HTR-8/SVneo (cell line): ENCODE measurements around the gene EIF4G3.
"Not testable (repeated sequence)": the region's sequence is repeated elsewhere in the genome, so short reads cannot be mapped to it uniquely, and the experiment has no call there.

Experiments
- DNase-seq: peaks from one replicate; pipeline ENCODE4 v3.0.0; 2011; ENCODE audit warnings: low spot score, mixed read lengths; ENCODE audit not compliant: insufficient read length
- FAIRE-seq: peaks from 2 replicates; lab custom pipeline; 2011; peaks lifted over from hg19 to GRCh38; lab: Jason Lieb, UNC

Gene EIF4G3

DNA sequence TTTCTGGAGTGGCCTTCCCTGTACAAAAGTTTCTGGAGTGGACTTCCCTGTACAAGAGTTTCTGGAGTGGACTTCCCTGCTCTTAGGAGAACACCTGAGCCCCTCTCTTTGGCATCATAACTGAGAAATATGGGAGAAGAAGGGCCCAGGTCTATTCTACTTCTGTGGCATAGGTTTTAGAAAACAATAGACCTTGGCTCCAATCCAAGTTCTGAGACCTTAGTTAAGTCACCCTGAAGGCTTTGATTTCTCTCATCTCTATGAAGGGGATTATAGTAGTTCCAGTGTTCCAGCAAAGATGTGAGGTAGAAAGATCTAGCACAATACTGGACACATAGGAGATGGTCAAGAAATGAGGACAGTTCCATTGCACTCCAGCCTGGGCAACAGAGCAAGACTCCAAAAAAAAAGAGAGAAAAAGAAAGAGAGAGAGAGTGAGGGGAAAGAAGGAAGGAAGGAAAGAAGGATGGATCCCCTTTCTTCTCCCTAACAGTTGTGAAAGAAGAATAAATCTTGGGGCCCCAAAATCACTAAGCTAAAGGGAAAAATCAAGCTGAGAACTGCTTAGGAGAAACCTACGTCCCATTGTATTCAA lies 13.3 kb upstream of the EIF4G3 start:
- DNase-seq (no peak), FAIRE-seq (no peak)

DNA sequence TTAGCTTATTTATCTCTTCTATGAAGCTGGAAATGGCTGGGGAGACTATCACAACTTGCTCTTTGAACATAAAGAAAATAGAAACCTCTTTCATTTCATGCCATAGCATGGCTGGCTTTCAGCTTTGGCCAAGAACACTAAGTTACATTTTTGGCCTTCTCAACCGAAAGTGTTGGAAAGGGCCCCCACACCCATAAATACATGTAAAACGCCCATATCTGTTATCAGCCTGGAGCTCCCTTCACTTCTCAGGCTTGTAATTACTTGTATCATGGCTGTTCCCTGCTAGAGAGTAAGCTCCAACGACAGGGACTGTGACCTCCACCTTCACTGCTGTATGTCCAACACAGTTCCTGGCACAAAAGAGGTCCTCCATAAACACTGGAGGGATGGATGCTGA lies 12.7 kb upstream of the EIF4G3 start:
- DNase-seq = no peak

DNA sequence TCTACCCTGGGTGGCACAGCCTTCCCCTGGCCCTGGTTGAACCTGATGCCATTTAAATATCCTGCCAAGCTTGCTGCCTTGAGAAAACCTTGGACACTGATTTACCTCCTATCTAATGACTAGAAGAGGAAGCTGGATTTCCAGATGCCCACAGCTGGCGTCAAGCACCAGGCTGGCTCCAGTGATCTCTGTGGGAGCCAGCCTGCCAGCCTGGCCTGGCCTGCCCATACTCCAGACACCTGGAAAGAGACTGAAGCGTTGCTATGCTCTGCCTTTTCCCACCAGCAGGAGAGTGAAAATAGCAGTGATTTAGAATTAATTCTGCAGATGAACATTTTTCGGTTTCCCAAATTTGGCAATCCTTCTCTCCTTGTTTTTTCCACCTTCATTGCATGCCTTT lies 11.5 kb upstream of the EIF4G3 start:
- DNase-seq (no peak), FAIRE-seq (no peak)

More for the DNA sequence above, 12.7 kb upstream of the EIF4G3 start:
- no peak for FAIRE-seq

DNA sequence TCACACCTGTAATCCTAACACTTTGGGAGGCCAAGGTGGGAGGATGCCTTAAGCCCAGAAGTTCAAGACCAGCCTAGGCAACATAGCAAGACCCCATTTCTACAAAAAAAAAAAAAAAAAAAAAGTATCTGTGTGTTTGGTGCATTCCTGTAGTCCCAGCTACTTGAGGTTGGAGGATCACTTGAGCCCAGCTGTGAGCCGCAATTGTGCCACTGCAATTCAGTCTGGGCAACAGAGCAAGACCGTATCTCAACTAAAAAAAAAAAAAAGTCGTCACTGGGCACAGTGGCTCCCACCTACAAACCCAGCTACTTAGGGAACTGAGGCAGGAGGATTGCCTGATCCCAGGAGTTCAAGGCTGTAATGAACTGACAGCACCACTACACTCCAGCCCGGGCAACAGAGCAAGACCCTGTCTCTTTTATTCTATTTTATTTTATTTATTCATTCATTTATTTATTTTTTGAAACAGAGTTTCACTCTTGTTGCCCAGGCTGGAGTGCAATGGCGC lies 8.6 kb upstream of the EIF4G3 start:
- FAIRE-seq (no peak), DNase-seq (no peak)

DNA sequence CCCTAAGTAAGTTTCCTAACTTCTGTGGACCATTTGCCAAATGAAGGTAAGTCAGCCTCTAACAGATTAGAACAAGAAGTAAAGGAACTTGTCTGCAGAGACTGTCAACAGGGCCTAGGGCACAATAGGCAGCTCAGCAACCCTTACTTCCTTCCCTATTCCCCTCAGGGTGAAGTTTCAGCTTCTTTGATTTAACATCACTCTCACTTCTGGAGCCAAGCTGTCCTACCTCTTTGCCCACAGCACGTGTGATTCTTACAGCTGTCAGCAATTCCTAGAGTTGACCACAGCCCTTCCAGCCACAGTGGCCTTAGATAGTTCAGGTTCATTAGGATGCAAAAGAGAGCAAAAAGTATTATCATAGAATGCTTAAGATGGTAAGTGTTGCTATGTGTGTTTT lies 7.6 kb upstream of the EIF4G3 start:
- no peak for FAIRE-seq
- DNase-seq = no peak

DNA sequence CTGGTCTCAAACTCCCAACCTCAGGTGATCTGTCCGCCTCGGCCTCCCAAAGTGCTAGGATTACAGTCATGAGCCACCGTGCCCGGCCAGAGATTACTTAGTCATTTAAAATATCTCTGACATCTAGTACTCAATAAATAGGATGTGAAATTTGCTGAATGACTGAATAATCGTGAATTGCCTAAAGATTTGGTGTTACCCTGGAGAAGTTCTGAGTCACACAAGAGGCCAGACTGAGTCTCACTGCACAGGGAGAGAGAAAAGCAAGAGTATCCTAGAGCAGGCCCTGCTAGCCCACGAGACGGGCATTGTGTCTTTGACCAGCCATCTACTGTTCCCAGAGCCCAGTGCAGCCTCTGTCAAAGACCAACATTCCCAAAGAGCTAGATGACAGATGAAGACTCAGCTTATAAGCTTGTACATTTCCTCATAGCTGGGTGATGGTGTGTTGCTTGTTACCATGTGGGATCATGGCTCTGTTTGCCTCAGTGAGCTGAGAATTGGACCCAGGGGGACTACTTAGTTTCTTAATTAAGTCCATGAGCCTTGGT lies 5.6 kb upstream of the EIF4G3 start:
- FAIRE-seq (no peak), DNase-seq (no peak)

DNA sequence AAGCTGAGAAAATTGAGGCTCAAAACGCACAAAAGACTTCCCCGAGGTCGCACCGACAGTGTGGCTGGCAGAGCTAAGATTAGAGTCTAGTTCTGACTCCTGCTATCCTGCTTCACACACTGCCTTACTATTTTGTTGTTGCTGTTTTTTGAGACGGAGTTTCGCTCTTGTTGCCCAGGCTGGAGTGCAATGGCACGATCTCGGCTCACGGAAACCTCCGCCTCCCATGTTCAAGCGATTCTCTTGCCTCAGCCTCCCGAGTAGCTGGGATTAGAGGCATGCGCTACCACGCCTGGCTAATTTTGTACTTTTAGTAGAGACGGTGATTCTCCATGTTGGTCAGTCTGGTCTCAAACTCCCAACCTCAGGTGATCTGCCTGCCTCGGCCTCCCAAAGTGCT lies 1.6 kb upstream of the EIF4G3 start:
- DNase-seq = not testable (repeated sequence)

DNA sequence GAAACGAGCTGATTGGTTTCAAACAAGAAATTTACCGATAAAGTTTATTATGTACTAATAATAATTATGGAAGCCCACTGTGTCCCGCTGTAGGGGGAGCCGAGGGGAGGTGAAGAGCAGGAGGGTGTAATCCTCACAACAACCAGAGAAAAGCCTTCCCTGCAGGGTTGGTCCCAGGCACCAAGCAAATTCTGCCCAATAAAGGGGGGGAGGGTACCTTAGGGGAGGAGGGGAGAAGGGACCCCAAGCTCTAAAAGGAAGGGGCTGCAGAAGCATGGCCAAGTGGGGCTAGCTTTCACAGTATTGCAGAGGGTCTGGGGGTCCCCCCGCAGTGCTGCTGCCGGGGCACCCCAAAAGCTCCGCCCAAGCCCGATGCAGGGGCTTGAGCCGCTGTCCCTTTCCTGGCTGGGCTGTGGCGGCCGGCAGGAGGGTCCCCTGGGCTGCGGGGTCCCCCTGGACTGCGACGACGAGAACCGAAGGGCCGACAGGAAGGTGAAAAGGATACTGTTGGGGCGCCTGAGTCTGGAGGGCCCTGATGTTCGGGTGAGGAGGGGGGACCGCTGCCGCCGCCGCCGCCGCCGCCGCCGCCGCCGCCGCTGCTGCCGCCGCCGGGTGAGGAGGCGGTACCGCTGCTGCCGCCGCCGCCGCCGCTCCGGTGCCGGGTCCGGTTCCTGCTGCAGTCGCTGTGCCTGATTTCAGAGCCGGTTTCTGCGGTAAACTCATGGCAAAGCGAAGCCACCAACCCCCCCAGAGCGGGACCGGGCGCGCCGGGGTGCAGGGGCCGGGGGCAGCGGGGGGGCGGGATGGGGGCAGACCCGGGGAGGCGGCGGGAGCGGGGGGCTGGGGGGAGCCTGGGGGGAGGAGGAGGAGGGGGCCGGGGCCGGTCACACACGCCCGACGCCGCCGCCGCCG lies 771 bp downstream of the EIF4G3 start:
- FAIRE-seq (no peak), DNase-seq (no peak)

More for the DNA sequence above, 1.6 kb upstream of the EIF4G3 start:
- not testable (repeated sequence) for FAIRE-seq

DNA sequence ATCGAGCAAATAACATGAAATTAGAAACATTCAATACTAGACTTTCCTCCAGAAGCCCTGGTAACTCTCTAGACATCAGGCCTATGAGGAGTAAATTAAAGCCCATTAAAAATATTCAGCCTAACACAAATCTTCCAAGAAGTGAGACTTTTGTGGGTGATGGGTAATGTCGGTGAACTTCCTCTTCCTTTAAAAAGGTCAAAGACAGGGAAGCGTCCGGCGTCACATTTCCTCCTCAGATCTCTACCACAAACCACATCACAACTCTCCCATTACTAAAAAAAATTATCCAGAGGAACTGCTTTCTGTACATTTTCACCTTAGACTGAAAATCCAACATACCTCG lies 1.4 kb downstream of the EIF4G3 start:
- no peak for FAIRE-seq
- DNase-seq = no peak

DNA sequence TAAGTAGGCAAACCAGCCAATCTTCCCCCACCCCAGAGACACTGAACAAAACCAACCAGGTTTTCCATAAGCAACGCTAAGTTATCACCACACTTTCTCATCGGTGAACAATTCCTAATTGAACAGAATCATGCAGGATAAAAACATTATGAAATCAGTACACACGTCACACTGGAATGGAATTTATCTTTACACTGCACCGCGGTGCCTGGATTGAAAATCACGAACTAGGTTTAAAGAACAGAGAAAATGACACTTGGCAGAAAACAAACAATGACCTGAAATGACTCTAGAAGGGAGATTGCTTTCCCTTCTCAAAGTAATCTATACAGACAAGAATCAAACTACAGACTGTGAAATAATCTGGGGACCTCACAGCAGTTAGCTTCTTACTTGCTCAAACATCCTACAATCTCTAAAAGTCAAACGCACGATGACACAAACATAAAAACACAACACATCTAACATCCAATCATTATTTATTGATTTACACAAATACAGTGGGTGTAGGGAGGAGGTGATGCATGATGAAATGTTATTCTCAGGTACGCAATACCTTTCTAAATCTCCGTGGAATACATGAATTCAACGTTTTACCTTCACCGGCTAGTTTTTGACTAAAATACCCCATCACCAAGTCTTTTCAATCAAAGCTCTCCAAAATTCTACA lies 1.9 kb downstream of the EIF4G3 start:
- DNase-seq = no peak

DNA sequence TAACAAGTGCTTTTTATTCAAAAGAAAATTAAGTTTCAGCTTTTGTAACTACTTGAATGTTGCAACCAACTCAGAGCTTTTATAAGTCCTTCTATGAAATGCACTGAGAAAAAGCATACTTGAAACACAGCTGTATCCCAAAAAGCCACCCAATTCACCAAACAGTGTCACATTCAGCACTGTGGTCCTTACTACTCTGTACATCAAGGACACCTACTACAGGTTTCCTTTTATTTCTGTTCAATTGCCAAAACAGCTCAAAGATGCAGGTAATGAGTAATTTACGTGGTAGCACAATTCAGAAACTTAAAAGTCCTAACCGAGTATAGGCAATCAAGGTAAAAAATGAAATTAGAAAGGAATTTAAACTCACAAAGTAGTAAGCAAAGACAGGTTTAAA lies 2.5 kb downstream of the EIF4G3 start:
- DNase-seq (no peak), FAIRE-seq (no peak)

More for the DNA sequence above, 1.9 kb downstream of the EIF4G3 start:
- FAIRE-seq = no peak

DNA sequence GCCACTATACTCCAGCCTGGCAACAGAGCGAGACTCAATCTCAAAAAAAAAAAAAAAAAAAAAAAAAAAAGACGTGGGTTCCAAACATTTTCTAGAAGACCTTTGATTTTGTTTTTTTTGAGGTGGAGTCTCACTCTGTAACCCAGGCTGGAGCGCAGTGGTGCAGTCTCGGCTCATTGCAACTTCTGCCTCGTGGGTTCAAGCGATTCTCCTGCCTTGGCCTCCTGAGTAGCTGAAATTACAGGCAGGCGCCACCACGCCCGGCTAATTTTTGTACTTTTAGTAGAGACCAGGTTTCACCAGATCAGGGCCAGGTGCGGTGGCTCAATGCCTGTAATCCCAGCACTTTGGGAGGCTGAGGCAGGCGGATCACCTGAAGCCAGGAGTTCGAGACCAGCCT lies 3.6 kb downstream of the EIF4G3 start:
- DNase-seq, FAIRE-seq: not testable (repeated sequence)

DNA sequence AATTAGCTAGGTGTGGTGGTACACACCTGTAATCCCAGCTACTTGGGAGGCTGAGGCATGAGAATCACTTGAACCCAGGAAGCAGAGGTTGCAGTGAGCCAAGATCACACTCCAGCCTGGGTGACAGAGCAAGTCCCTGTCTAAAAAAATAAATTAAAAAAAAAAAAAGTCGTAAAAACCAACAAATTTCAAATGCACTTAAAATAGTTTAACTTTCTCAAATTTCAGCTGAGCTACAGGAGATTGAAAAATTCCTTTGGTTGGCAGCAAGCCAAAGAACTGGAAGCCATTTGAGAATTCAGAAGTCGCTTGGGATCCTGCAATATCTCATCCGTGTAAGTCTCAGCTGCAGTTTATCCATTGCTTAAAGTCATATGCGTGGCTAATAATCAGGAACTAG lies 5.9 kb downstream of the EIF4G3 start:
- not testable (repeated sequence) for FAIRE-seq, DNase-seq

DNA sequence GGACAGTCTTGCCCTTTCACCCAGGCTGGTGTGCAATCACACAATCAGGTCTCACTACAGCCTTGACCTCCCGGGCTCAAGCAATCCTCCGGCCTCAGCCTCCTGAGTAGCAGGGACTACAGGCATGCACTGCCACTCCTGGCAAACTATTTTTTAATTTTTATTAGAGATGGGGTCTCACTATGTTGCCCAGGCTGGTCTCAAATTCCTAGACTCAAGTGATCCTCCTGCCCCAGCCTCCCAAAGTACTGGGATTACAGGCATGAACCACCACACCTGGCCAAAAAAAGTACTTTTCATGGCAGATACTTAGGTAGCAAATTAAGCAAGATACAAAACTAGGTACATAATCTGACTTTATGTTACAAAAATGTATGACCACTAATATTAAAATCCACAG lies 8.3 kb downstream of the EIF4G3 start:
- no peak for FAIRE-seq

DNA sequence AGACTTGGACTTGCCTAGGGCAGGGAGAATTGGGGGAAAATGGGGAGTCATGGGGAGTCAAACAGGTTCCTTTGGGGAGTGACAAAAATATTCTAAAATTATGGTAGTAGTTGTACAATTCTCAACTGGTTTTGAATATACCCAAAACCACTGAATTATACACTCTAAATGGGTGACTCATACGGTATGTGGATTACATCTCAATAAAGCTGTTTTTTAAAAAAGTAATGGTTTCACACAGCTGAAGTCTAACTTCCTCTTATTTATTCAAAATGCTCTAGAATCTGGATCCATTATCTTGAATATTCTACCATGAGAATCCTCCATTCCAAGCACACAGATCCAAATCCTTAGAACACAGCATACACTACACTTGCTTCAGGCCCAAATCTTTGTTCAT lies 11.1 kb downstream of the EIF4G3 start:
- FAIRE-seq (no peak), DNase-seq (no peak)

More for the DNA sequence above, 8.3 kb downstream of the EIF4G3 start:
- DNase-seq = no peak

DNA sequence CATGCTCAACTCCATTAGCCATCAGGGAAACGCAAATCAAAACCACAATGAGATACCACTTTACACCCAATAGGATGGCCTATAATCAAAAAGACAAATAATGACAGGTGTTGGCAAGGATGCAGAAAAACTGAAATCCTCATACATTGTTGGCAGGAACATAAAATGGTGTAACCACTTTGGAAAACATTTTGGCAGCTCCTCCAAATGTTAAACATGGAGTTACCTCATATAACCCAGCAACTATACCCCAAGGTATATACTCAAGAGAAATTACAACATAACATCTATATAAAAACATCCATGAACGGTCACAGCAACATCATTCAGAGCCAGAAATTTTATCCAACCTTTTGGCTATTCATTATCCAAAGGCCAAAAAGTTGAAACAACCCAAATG lies 11.6 kb downstream of the EIF4G3 start:
- DNase-seq (no peak), FAIRE-seq (no peak)

DNA sequence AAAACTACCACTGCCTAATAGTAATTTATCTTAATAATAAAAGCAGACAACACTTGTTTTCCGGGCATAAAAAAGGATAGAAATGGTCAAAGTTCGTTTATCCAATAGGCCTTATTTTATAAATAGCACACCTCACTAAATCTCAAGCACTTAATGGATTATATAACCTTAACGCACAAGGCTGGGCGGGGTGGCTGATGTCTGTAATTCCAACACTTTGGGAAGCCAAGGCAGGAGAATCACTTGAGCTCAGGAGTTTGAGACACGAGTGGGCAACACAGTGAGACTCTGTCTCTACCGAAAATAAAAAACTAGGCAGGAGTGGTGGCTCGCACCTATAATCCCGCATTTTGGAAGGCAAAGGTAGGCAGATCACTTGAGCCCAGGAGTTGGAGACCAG lies 12.4 kb downstream of the EIF4G3 start:
- DNase-seq = no peak
- no peak for FAIRE-seq

DNA sequence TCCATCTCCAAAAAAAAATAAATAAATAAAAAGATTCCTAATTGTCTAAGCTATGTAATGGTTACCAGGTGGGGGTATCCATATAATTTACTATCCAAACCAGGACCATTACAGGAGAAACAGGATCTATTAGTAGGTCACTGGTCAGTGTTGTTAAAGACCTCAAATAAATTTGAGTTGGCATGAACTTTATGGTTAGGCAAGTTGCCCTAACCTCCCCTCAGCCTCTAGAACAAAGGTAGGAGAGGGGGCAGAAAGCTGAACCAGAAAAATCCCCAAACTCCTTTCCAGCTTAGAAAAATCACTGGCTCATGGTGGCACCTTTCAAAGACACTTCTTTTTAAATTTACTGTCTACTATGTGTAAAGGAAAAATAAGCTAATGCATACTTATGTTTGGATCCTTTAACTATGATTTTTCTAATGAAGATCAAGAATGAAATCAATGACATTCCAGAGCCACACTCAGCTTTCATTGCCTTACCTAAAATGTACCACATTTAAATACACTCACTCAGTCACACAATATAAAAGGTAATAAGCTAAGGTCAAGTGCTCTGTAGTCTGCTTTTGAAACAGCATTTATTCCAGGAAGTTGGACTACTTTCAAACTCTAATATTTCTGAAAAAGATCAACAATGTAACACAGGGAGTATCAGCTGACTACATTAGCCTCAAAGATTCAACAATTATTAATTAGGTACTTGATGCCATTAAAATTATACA lies 13.8 kb downstream of the EIF4G3 start:
- FAIRE-seq = no peak

DNA sequence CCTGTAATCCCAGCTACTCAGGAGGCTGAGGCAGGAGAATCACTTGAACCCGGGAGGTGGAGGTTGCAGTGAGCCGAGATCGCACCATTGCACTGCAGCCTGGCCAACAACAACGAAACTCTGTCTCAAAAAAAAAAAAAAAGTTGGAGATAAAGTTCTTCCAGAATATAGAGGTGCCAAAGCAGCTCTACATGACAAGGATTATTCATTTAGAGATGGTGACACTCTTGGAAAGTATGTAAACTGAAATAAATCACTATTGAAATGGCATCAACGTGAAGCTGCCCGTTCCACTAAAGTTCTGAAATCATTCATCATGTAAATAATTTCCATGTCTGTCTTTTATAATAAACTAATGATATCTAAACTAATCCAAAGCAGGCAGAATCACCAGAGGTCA lies 14.9 kb downstream of the EIF4G3 start:
- no peak for FAIRE-seq

More for the DNA sequence above, 13.8 kb downstream of the EIF4G3 start:
- no peak for DNase-seq

DNA sequence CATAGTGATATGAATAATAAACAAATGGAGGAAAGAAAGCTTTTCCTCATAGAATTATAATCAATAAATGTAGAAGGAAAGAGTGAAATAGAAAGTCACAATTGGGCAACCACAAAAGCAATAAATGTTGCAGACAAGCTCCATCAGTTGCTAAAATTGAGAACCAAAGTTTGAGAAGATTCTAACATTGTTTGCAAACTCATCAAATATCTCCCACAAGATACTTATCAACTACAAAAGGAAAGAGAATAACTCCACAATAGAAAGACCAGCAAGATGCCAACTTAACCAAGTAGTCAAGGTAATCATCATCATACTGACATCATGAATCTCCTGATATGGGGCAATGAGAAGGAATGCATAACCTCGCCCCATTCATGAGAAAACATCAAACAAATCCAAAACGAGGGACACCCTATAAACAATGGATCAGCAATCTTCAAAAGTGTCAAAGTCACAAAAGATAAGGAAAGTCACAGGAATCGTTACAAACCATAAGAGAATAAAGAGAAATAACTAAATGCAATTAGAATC lies 16.4 kb downstream of the EIF4G3 start:
- DNase-seq (no peak), FAIRE-seq (no peak)

More for the DNA sequence above, 14.9 kb downstream of the EIF4G3 start:
- DNase-seq = no peak
